NCI-H2227 (cell line): ENCODE measurements around the gene CALCA.

ENCODE experiments used
- DNase-seq: peaks from one replicate; lab custom pipeline; 2025; ENCODE audit not compliant: unreplicated experiment; lab: John Stamatoyannopoulos, UW

CALCA gene

DNA sequence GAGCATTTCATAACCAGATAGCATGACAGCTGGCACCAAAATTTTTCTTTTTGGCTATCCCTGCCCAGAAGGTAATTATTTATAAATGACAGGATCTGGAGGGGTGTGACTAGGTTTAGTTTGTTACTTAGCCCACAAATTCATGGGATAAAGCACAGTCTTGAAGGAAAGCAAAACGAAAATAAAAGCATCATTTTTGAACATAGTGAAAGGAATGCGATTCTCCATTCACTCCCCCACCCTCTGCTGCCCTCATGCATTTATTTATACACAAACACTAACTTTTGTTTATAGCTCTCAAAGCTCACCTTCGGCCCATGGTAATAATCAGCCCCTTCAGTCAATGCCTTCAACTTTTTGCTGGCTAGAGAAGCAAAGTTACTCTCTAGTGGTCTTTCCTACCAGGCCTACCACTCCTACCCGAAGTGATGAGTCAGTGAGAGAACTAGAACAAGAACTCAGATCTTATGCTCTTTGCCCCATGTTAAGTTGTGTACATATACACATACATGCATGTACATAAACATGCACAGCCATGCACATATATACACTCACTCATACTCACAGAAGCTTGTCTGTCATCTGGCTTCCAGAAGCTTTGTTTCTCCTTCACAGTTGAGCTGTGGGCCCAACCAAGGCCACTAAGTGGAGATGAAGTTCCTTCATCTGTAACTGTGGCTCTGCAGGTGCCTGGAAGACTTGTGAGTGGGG lies 22.6 kb downstream of the CALCA start:
- no peak for DNase-seq

DNA sequence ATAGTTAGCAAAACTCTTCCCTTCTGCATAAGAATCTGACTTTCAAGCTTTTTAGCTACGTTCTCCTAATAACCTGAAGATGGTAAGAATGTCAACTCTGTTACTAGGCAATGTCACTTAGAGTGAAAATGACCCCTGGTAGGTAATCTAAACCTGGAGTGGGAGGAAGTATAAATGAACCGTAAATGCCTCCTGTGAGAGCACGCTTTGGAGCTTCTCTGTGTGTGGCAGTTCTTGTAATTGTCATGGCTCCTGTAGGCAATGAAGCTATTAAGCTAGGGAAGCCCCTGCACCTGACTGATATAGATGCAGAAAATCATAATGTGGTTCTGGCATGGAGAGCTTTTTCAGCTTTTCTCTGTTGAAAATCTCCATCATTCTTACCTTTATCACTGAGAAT lies 29.4 kb downstream of the CALCA start:
- DNase-seq = no peak

DNA sequence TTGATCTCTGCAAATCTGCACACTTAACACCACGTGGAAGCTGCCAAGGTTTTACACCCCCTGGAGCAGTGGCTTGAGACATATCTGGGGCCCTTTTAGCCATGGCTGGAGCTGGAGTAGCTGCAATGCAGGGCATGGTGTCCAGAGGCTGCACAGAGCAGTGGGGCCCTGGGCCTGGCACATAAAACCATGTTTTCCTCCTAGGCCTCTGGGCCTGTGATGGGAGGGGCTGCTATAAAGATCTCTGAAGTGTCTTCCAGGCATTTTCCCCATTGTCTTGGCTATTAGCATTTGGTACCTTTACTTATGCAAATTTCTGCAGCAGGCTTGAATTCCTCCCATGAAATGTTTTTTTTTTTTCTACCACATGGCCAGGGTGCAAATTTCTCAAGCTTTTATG lies 33.2 kb downstream of the CALCA start:
- DNase-seq = no peak

DNA sequence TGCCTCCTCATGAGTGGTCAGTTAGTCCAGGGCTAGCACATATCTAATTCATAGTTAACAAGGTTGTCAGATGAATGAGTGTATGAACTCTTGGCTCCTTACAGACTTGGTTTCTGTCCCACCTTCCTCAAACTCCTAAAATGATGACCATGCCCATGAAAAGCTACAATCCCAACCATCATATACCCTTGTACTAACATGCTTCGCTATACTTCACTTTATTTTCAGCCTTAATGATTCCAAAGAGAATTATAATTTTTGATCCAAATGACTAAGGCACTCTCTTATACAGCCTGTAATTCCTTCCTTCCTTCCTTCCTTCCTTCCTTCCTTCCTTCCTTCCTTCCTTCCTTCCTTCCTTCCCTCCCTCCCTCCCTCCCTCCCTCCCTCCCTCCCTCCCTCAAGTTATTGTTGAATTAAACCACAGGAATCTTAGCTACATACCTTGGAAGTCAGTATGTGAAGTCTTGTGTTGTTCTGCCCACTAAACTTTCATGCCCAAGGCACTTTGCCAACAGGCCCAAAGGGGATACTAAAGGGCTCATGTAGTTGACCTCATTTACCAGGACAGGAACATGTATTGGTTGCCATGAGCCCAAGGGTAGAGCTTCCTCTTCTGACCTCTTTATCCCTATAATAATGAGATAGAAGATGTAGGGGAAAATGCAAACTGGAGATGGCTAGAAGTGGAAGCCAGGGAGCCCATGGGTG lies 37.4 kb downstream of the CALCA start:
- no peak for DNase-seq

DNA sequence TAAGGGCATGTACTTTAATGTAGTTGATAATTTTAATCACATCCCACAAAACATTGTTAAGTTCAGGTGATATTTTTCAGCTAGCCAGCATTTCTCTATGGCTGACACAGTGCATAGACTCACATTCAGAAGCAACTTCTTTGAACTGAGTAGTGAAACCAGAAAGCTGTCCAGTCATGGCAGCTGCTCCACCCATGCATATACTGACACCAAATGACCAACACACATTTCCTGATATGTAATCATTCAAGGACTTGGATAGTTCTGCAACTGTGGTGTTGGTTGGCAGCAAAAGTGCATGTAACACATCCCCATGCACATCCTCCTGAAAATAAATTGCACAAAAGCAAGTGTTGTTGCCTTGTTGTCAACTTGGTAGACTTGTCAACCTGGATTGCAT lies 39.7 kb downstream of the CALCA start:
- no peak for DNase-seq

DNA sequence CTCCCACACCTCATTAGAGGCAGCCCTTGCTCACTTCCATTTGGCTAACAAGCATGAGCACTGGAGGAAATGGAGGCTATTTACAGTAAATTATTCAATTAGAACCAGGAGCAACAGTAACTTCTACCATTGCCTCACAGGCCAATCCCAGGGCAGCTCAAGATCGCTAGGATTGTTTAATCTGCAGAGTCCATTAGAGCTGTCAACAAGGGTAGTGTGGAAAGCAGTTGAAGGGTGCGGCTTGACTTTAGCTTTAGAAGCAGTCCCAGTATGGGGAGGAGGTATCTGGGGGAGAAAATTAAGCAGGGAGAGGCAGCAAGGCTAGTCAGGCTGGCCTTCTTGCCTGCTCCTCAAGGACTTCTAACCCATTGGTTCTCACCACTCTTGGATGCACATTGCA lies 41.8 kb downstream of the CALCA start:
- no peak for DNase-seq

DNA sequence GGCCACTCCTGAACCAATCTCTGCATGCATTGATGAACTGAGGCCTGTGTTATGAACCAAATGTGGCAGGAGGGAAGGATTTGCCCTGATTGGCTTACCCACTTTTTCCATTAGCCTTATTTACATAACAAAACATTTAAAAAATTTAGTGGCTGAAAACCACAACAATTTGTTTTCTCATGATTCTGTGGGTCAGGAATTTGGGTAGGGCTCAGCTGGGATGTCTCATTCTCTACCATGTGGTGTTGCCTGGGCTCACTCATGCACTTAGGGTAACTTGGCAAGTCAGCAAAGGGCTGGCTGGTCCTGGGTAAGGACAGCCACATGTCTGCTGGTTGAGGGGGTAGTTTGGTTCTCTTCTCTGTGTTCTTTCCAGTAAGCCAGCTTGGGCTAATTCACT lies 45.0 kb downstream of the CALCA start:
- no peak for DNase-seq

DNA sequence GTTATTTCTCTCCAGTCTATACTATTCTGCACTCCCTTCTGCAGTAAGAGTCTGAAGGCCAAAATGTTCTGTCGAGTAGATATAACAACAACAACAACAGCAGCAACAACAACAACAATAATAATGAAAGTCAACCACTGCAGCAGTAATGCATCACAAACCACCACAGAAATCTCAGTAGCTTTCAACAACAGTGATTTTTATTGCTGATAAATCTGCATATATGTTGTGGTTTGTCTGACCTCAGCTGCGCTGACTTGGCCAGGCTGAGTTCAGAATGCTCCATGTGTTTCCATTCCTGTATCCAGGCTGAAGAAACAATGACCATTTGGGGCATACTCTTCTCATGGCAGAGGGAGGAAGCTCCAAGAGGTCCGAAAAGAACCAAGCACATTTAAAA lies 47.8 kb downstream of the CALCA start:
- DNase-seq = no peak
